BJ (cell line): ENCODE data around the gene RNF19B. TPM values are rescaled to one million over a fixed set of nuclear protein-coding genes. Genes with fewer than 3 reads are reported as not detected.

ENCODE experiments used
- CTCF ChIA-PET: fragments of 350-600 bp; formaldehyde crosslinking; extraction: SDS; loops from one replicate; lab custom pipeline; 2021; ENCODE audit warnings: antibody characterized with exemption, inconsistent platforms; lab: Yijun Ruan, JAX
- POLR2A ChIA-PET: fragments of 300-600 bp; sonication (Branson Sonifier 250); formaldehyde crosslinking; extraction: SDS; loops from one replicate; lab custom pipeline; 2021; ENCODE audit warnings: antibody characterized with exemption; lab: Charles Lee
- DNase-seq: peaks from one replicate; pipeline ENCODE4 v3.0.0-alpha.2; 2011; ENCODE audit warnings: low read depth
- H3K27me3 ChIP-seq: 2 replicates; pipeline ENCODE4 v1.6.0; 2011; ENCODE audit warnings: low read length; ENCODE audit not compliant: control insufficient read depth, insufficient read depth
- H3K36me3 ChIP-seq: 2 replicates; pipeline ENCODE4 v1.5.1; 2011; ENCODE audit warnings: low read length; ENCODE audit not compliant: control insufficient read depth, insufficient read depth
- H3K4me3 ChIP-seq: 2 replicates; pipeline ENCODE4 v1.5.1; 2011; ENCODE audit warnings: low read depth, mild to moderate bottlenecking, control low read depth, low read length
- CTCF ChIP-seq: IDR thresholded peaks from 2 replicates; pipeline ENCODE4 v1.5.1; 2011; ENCODE audit warnings: low read depth, mild to moderate bottlenecking, control low read depth, inconsistent platforms, low read length, moderate library complexity; ENCODE audit not compliant: insufficient read depth
- polyA plus RNA-seq: library from polyadenylated mRNA; depleted of rRNA; stranded (reverse); fragments of >200 nt; gene quantifications from 2 replicates; pipeline ENCODE4 v1.2.3, GENCODE V29; 2011

RNF19B gene
- polyA plus RNA-seq, 1 experiment, result 8.2 TPM

GRCh38 chr1:32901823-32902534 lies 62.6 kb downstream of the RNF19B start:
- H3K4me3 ChIP-seq, result peak overlapping the region; percentile 62
- ChIA-PET POLR2A (no interaction called here), CTCF (no interaction called here)
- H3K27me3 ChIP-seq, result no peaks in the 10 kb centered on the region; the same call in 1 of the 2 replicates
- DNase-seq, result no peak
- no peaks in the 10 kb centered on the region for H3K36me3 ChIP-seq
- TF ChIP-seq CTCF, result no peak

- H3K36me3 ChIP-seq, result no peaks in the 10 kb centered on the region
- CTCF ChIA-PET, result no interaction called here
- POLR2A ChIA-PET, result no interaction called here
- DNase-seq, result no peak
- no peak for TF ChIP-seq CTCF
- peak within 1 kb of the TSS; percentile 62 for H3K4me3 ChIP-seq
- H3K27me3 ChIP-seq, result no peaks in the 10 kb centered on the region; the same call in 1 of the 2 replicates
Observed at GRCh38 chr1:32900956-32901822, 63.4 kb downstream of the RNF19B start, which contains the start of gene TMEM54. Gene TMEM54 (minus strand): TSS chr1:32901389. CDS start chr1:32901238, 151 bp downstream.

- Histone ChIP-seq H3K36me3 (no peaks in the 10 kb centered on the region; the same call in 1 of the 2 replicates), H3K4me3 (peak overlapping the region; percentile 62), H3K27me3 (no peaks in the 10 kb centered on the region; the same call in 1 of the 2 replicates)
- TF ChIP-seq CTCF, result no peak
- ChIA-PET POLR2A (no interaction called here), CTCF (interaction anchor here (2.1 kb wide), 1 partner anchor 9 kb away, joined by 6 read pairs; no protein-coding TSS in a partner anchor)
- DNase-seq, result no peak
Observed at GRCh38 chr1:32900371-32900955, 64.1 kb downstream of the RNF19B start.

GRCh38 chr1:32899586-32900296 lies 64.9 kb downstream of the RNF19B start:
- DNase-seq, result no peak

More at GRCh38 chr1:32899586-32900296, 64.9 kb downstream of the RNF19B start:
- TF ChIP-seq CTCF, result no peak
- Histone ChIP-seq H3K4me3 (no peak overlapping the region), H3K27me3 (no peaks in the 10 kb centered on the region; the same call in 1 of the 2 replicates), H3K36me3 (no peaks in the 10 kb centered on the region; the same call in 1 of the 2 replicates)
- ChIA-PET POLR2A (no interaction called here), CTCF (interaction anchor here (0.8 to 2.1 kb wide), 4 partner anchors 9 to 187 kb away, joined by 3 to 6 read pairs (median 4); no protein-coding TSS in a partner anchor)
